ENCODE measurements around the gene DVL3. TPM values are rescaled to one million over a fixed set of nuclear protein-coding genes. Genes with fewer than 3 reads are reported as not detected.

The DVL3 gene
- total RNA-seq, 1 donor from 2014 or later, result 213 TPM

GRCh38 chr3:184164648-184165330 is 9.6 kb downstream of the DVL3 start:
- H3K36me3 Mint-ChIP-seq (ENCODE audit: unreplicated experiment), result no peaks in the 10 kb centered on the region
- H3K27ac Mint-ChIP-seq (ENCODE audit: unreplicated experiment), result no peak overlapping the region
- peaks cover 7% of the 10 kb centered on the region for H3K4me1 Mint-ChIP-seq (ENCODE audit: low read depth, unreplicated experiment)

GRCh38 chr3:184165543-184165942 is 10.4 kb downstream of the DVL3 start:
- H3K36me3 Mint-ChIP-seq (ENCODE audit: unreplicated experiment), result no peaks in the 10 kb centered on the region
- no peak for DNase-seq
- H3K9me3 Mint-ChIP-seq (ENCODE audit: unreplicated experiment), result no peaks in the 10 kb centered on the region
- no peak overlapping the region for H3K27ac Mint-ChIP-seq (ENCODE audit: unreplicated experiment)
- no peaks in the 10 kb centered on the region for H3K27me3 Mint-ChIP-seq (ENCODE audit: unreplicated experiment)
- H3K4me1 Mint-ChIP-seq (ENCODE audit: low read depth, unreplicated experiment), result peaks cover 2% of the 10 kb centered on the region
- no peak overlapping the region for H3K4me3 Mint-ChIP-seq (ENCODE audit: unreplicated experiment)
- TF ChIP-seq CTCF (IDR thresholded peaks at IDR 0.05; ENCODE audit: partially characterized antibody, unreplicated experiment), result no peak

More at GRCh38 chr3:184164648-184165330, 9.6 kb downstream of the DVL3 start:
- DNase-seq, result no peak
- no peak for TF ChIP-seq CTCF (IDR thresholded peaks at IDR 0.05; ENCODE audit: partially characterized antibody, unreplicated experiment)
- Mint-ChIP-seq H3K9me3 (ENCODE audit: unreplicated experiment) (no peaks in the 10 kb centered on the region), H3K4me3 (ENCODE audit: unreplicated experiment) (no peak overlapping the region), H3K27me3 (ENCODE audit: unreplicated experiment) (no peaks in the 10 kb centered on the region)

- Mint-ChIP-seq H3K9me3 (ENCODE audit: unreplicated experiment) (no peaks in the 10 kb centered on the region), H3K27ac (ENCODE audit: unreplicated experiment) (no peak overlapping the region), H3K4me3 (ENCODE audit: unreplicated experiment) (no peak overlapping the region), H3K27me3 (ENCODE audit: unreplicated experiment) (peaks cover 6% of the 10 kb centered on the region), H3K36me3 (ENCODE audit: unreplicated experiment) (peaks cover 6% of the 10 kb centered on the region), H3K4me1 (ENCODE audit: low read depth, unreplicated experiment) (no peaks in the 10 kb centered on the region)
- no peak for TF ChIP-seq CTCF (IDR thresholded peaks at IDR 0.05; ENCODE audit: partially characterized antibody, unreplicated experiment)
- DNase-seq, result no peak
Measured at GRCh38 chr3:184166671-184167070, 11.5 kb downstream of the DVL3 start.

GRCh38 chr3:184167786-184168185 is 12.6 kb downstream of the DVL3 start:
- no peaks in the 10 kb centered on the region for H3K4me1 Mint-ChIP-seq (ENCODE audit: low read depth, unreplicated experiment)
- TF ChIP-seq CTCF (IDR thresholded peaks at IDR 0.05; ENCODE audit: partially characterized antibody, unreplicated experiment), result no peak
- H3K36me3 Mint-ChIP-seq (ENCODE audit: unreplicated experiment), result peaks cover 8% of the 10 kb centered on the region
- H3K4me3 Mint-ChIP-seq (ENCODE audit: unreplicated experiment), result no peak overlapping the region
- H3K9me3 Mint-ChIP-seq (ENCODE audit: unreplicated experiment), result no peaks in the 10 kb centered on the region
- peaks cover 7% of the 10 kb centered on the region for H3K27me3 Mint-ChIP-seq (ENCODE audit: unreplicated experiment)
- no peak for DNase-seq
- no peak overlapping the region for H3K27ac Mint-ChIP-seq (ENCODE audit: unreplicated experiment)

- DNase-seq, result no peak
- TF ChIP-seq CTCF (IDR thresholded peaks at IDR 0.05; ENCODE audit: partially characterized antibody, unreplicated experiment), result no peak
- H3K4me3 Mint-ChIP-seq (ENCODE audit: unreplicated experiment), result no peak overlapping the region
- peak overlapping the region; percentile 12 for H3K27ac Mint-ChIP-seq (ENCODE audit: unreplicated experiment)
- no peaks in the 10 kb centered on the region for H3K9me3 Mint-ChIP-seq (ENCODE audit: unreplicated experiment)
- peaks cover 8% of the 10 kb centered on the region for H3K27me3 Mint-ChIP-seq (ENCODE audit: unreplicated experiment)
- H3K4me1 Mint-ChIP-seq (ENCODE audit: low read depth, unreplicated experiment), result peaks cover under 1% of the 10 kb centered on the region
- peaks cover 11% of the 10 kb centered on the region for H3K36me3 Mint-ChIP-seq (ENCODE audit: unreplicated experiment)
Measured at GRCh38 chr3:184168363-184169120, 13.4 kb downstream of the DVL3 start.

Measured in glutamatergic neuron (in vitro differentiated cells).